ENCODE data around the gene FAM170B. TPM values are rescaled to one million over a fixed set of nuclear protein-coding genes. Genes with fewer than 3 reads are reported as not detected.

Gene FAM170B
- total RNA-seq, 2 experiments from 2014 or later, result not detected

GRCh38 chr10:49116509-49117375, 17.1 kb downstream of the FAM170B start:
- no peak for TF ChIP-seq CTCF (IDR thresholded peaks at IDR 0.05)
- POLR2A ChIA-PET, result no interaction called here
- H3K4me3 Mint-ChIP-seq, result no peak overlapping the region

GRCh38 chr10:49115796-49116508, 17.9 kb downstream of the FAM170B start:
- Mint-ChIP-seq H3K4me1 (ENCODE audit: low read depth) (peaks cover 4% of the 10 kb centered on the region), H3K36me3 (ENCODE audit: low read depth) (no peaks in the 10 kb centered on the region), H3K4me3 (no peak overlapping the region), H3K9me3 (no peaks in the 10 kb centered on the region), H3K27me3 (peaks cover 38% of the 10 kb centered on the region), H3K27ac (no peak overlapping the region)
- ChIA-PET CTCF (no interaction called here), POLR2A (no interaction called here)
- ATAC-seq, result no peak
- no peak for TF ChIP-seq CTCF (IDR thresholded peaks at IDR 0.05)
- intact Hi-C loops (cut with micrococcal nuclease), result no loop called here
- peak; percentile 10 for DNase-seq

More at GRCh38 chr10:49116509-49117375, 17.1 kb downstream of the FAM170B start:
- DNase-seq (no peak), ATAC-seq (no peak)
- H3K27me3 Mint-ChIP-seq, result peaks cover 36% of the 10 kb centered on the region
- no peak overlapping the region for H3K27ac Mint-ChIP-seq
- CTCF ChIA-PET, result no interaction called here
- H3K4me1 Mint-ChIP-seq (ENCODE audit: low read depth), result peaks cover 4% of the 10 kb centered on the region
- intact Hi-C loops (cut with micrococcal nuclease), result no loop called here
- H3K36me3 Mint-ChIP-seq (ENCODE audit: low read depth), result no peaks in the 10 kb centered on the region
- no peaks in the 10 kb centered on the region for H3K9me3 Mint-ChIP-seq

GRCh38 chr10:49115015-49115795, 18.6 kb downstream of the FAM170B start, which contains the start of gene VSTM4:
TSS of gene VSTM4 (minus strand) at chr10:49115522. CDS start at chr10:49115485, 37 bp downstream.
- ChIA-PET CTCF (no interaction called here), POLR2A (interaction anchor here (0.6 kb wide), 1 partner anchor 183 kb away, joined by 3 read pairs; no protein-coding TSS in a partner anchor)
- intact Hi-C loops (cut with micrococcal nuclease), result no loop called here
- Mint-ChIP-seq H3K4me1 (ENCODE audit: low read depth) (peaks cover 4% of the 10 kb centered on the region), H3K27me3 (peaks cover 38% of the 10 kb centered on the region), H3K27ac (no peak within 1 kb of the TSS), H3K36me3 (ENCODE audit: low read depth) (no peaks in the 10 kb centered on the region), H3K4me3 (peak within 1 kb of the TSS; percentile 15), H3K9me3 (no peaks in the 10 kb centered on the region)
- TF ChIP-seq CTCF (IDR thresholded peaks at IDR 0.05), result no peak
- ATAC-seq (peak; percentile 49), DNase-seq (no peak)

GRCh38 chr10:49114718-49115014, 19.2 kb downstream of the FAM170B start:
- H3K27me3 Mint-ChIP-seq, result peaks cover 36% of the 10 kb centered on the region

More at GRCh38 chr10:49114718-49115014, 19.2 kb downstream of the FAM170B start:
- DNase-seq, result no peak
- CTCF ChIA-PET, result no interaction called here
- no peak for TF ChIP-seq CTCF (IDR thresholded peaks at IDR 0.05)
- Mint-ChIP-seq H3K36me3 (ENCODE audit: low read depth) (no peaks in the 10 kb centered on the region), H3K27ac (no peak overlapping the region), H3K4me1 (ENCODE audit: low read depth) (peaks cover 4% of the 10 kb centered on the region), H3K9me3 (no peaks in the 10 kb centered on the region), H3K4me3 (peak overlapping the region; percentile 15)
- no peak for ATAC-seq
- intact Hi-C loops (cut with micrococcal nuclease), result no loop called here
- POLR2A ChIA-PET, result interaction anchor here (0.6 kb wide), 1 partner anchor 183 kb away, joined by 3 read pairs; no protein-coding TSS in a partner anchor
